HepG2 (cell line): ENCODE measurements around the gene MXD1. TPM values are rescaled to one million over a fixed set of nuclear protein-coding genes. Genes with fewer than 3 reads are reported as not detected.
A peak's percentile ranks its signal among the peaks of the same experiment; 100 is the strongest.

Source experiments
- CENPT ChIP-seq: sonication (generic); formaldehyde crosslinking; IDR thresholded peaks from 2 replicates; pipeline ENCODE4 v1.8.0; 2022; ENCODE audit warnings: low read depth, mild to moderate bottlenecking, moderate library complexity, missing genetic modification reagents
- DNMT1 ChIP-seq: sonication (generic); formaldehyde crosslinking; IDR thresholded peaks from 2 replicates; pipeline ENCODE4 v1.5.1; 2020; ENCODE audit warnings: mild to moderate bottlenecking, missing genetic modification reagents
- FOXO1 ChIP-seq: sonication (generic); formaldehyde crosslinking; IDR thresholded peaks from 2 replicates; pipeline ENCODE4 v1.4.0; 2020; ENCODE audit warnings: missing genetic modification reagents
- HES4 ChIP-seq: sonication (generic); formaldehyde crosslinking; IDR thresholded peaks from 2 replicates; pipeline ENCODE4 v1.9.0; 2021; ENCODE audit warnings: mild to moderate bottlenecking, missing genetic modification reagents, borderline replicate concordance
- HOXA3 ChIP-seq: sonication (generic); formaldehyde crosslinking; IDR thresholded peaks from 2 replicates; pipeline ENCODE4 v1.5.0; 2020; ENCODE audit warnings: missing genetic modification reagents
- MTERF4 ChIP-seq: sonication (generic); formaldehyde crosslinking; IDR thresholded peaks from 2 replicates; pipeline ENCODE4 v1.8.0; 2023; ENCODE audit warnings: mild to moderate bottlenecking, missing genetic modification reagents
- SCMH1 ChIP-seq: sonication (generic); formaldehyde crosslinking; IDR thresholded peaks from 2 replicates; pipeline ENCODE4 v1.9.0; 2021; ENCODE audit warnings: missing genetic modification reagents, mild to moderate bottlenecking, borderline replicate concordance
- TCF7L2 ChIP-seq: IDR thresholded peaks from 2 replicates; pipeline ENCODE4 v1.6.1; 2011; ENCODE audit warnings: mild to moderate bottlenecking, low read depth, low read length, moderate library complexity
- ZFY ChIP-seq: sonication (generic); formaldehyde crosslinking; IDR thresholded peaks from 2 replicates; pipeline ENCODE4 v1.4.0; 2020; ENCODE audit warnings: missing genetic modification reagents
- ZNF687 ChIP-seq: sonication (generic); formaldehyde crosslinking; IDR thresholded peaks from 2 replicates; pipeline ENCODE4 v1.5.1; 2020; ENCODE audit warnings: mild to moderate bottlenecking, missing genetic modification reagents, moderate library complexity
- polyA plus RNA-seq, 8 experiments: library from polyadenylated mRNA; depleted of rRNA in 3 of 8; stranded (reverse) in 7 of 8; unstranded in 1 of 8; fragments of >200 nt; fragmentation: Illumina TruSeq in 4 of 8; extraction: Trizol in 4 of 8; gene quantifications; 2 replicates each; pipeline versions ENCODE4 v1.2.1 to v1.2.3, GENCODE V29; 2011 to 2016; ENCODE audit warnings: low read depth in 4 of 8, missing spikeins in 1 of 8, mixed read lengths in 1 of 8; ENCODE audit not compliant: insufficient read depth in 1 of 8
- total RNA-seq, 5 experiments: library from RNA; depleted of rRNA; stranded (reverse); fragments of >200 nt; fragmentation: Illumina TruSeq; extraction: Trizol; gene quantifications; 2 replicates each; pipeline ENCODE4 v1.2.3, GENCODE V29; 2016; ENCODE audit warnings: low read depth in 1 of 5
- TF ChIP-seq, protein P1 (sequence below): sonication (generic); formaldehyde crosslinking; IDR thresholded peaks from 2 replicates; pipeline ENCODE4 v1.4.0; 2020; ENCODE audit warnings: mild to moderate bottlenecking, missing genetic modification reagents
- TF ChIP-seq, protein P2 (sequence below): sonication (generic); formaldehyde crosslinking; IDR thresholded peaks from 2 replicates; pipeline ENCODE4 v1.4.0; 2020; ENCODE audit warnings: missing genetic modification reagents
- TF ChIP-seq, protein P3 (sequence below): sonication (generic); formaldehyde crosslinking; IDR thresholded peaks from 2 replicates; pipeline ENCODE4 v1.4.0; 2020; ENCODE audit warnings: missing genetic modification reagents
- TF ChIP-seq, protein P4 (sequence below): sonication (generic); formaldehyde crosslinking; IDR thresholded peaks from 2 replicates; pipeline ENCODE4 v1.5.0; 2020; ENCODE audit warnings: missing genetic modification reagents
- TF ChIP-seq, protein P5 (sequence below): IDR thresholded peaks from 2 replicates; pipeline ENCODE4 v1.6.1; 2016; ENCODE audit warnings: missing biosample characterization, missing genetic modification reagents, low read depth

The MXD1 gene
- total and polyA plus RNA-seq, 2 of the 13 experiments (the other 11 are each of a cell fraction or from before 2014, with no cell fraction given): 6.4 to 14.9 TPM

DNA sequence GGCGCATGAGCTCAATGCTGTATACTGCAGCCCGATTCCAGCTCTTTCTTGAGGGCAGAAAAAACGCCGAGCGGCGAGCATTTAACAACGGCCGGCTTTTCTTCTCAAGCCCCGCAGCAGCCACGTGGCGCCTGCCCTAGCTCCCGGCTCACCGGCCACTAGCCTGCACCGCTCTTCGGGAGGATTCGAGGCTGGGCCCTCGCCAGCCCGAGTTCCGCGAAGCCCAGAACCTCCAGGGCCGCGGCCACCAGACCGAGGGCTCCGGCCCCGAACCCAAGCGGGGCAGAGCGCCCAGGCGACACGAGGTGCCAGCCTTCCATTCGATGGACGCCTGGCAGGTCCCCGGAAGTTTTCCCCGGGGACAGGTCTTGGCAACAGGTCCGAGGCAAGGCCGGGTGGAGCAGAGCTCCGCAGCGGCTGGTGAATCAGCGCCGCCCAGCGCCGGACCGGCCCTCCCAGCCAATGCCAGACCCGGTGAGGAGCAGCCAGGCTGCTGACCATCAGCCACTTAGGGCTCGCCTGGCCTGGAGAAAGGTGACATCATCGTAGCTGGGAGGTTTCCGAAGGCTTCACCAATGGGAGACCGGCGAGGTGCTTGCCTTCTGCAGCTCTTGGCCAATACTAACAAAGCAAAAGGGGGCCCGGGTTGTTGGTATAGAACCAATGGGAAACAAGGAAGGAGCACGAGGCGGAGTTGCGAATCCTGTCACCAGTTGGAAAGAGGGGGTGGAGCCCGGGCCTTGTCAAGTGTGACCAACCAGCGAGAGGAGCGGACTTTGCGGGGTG is 552 bp upstream of the MXD1 start (continued):
- TF ChIP-seq MTERF4 (no peak; the same call in 1 of the 2 replicates), TCF7L2 (no peak), SCMH1 (no peak), DNMT1 (CRISPR knock-in tag) (no peak), FOXO1 (CRISPR knock-in tag) (peak; percentile 82; the same call in 1 of the 2 replicates), CENPT (CRISPR knock-in tag) (peak; percentile 93; the same call in 1 of the 2 replicates), ZNF687 (CRISPR knock-in tag) (peak; percentile 99), HOXA3 (CRISPR knock-in tag) (peak; percentile 88), HES4 (CRISPR knock-in tag) (no peak), ZFY (peak; percentile 94)
- TF ChIP-seq, protein P1, sequence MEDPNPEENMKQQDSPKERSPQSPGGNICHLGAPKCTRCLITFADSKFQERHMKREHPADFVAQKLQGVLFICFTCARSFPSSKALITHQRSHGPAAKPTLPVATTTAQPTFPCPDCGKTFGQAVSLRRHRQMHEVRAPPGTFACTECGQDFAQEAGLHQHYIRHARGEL (CRISPR knock-in tag): no peak
- TF ChIP-seq, protein P2, sequence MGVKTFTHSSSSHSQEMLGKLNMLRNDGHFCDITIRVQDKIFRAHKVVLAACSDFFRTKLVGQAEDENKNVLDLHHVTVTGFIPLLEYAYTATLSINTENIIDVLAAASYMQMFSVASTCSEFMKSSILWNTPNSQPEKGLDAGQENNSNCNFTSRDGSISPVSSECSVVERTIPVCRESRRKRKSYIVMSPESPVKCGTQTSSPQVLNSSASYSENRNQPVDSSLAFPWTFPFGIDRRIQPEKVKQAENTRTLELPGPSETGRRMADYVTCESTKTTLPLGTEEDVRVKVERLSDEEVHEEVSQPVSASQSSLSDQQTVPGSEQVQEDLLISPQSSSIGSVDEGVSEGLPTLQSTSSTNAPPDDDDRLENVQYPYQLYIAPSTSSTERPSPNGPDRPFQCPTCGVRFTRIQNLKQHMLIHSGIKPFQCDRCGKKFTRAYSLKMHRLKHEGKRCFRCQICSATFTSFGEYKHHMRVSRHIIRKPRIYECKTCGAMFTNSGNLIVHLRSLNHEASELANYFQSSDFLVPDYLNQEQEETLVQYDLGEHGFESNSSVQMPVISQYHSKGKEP (CRISPR knock-in tag): no peak
- TF ChIP-seq, protein P3, sequence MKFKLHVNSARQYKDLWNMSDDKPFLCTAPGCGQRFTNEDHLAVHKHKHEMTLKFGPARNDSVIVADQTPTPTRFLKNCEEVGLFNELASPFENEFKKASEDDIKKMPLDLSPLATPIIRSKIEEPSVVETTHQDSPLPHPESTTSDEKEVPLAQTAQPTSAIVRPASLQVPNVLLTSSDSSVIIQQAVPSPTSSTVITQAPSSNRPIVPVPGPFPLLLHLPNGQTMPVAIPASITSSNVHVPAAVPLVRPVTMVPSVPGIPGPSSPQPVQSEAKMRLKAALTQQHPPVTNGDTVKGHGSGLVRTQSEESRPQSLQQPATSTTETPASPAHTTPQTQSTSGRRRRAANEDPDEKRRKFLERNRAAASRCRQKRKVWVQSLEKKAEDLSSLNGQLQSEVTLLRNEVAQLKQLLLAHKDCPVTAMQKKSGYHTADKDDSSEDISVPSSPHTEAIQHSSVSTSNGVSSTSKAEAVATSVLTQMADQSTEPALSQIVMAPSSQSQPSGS: peak; percentile 99
- TF ChIP-seq, protein P4, sequence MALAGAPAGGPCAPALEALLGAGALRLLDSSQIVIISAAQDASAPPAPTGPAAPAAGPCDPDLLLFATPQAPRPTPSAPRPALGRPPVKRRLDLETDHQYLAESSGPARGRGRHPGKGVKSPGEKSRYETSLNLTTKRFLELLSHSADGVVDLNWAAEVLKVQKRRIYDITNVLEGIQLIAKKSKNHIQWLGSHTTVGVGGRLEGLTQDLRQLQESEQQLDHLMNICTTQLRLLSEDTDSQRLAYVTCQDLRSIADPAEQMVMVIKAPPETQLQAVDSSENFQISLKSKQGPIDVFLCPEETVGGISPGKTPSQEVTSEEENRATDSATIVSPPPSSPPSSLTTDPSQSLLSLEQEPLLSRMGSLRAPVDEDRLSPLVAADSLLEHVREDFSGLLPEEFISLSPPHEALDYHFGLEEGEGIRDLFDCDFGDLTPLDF (CRISPR knock-in tag): no peak; the same call in 1 of the 2 replicates
- TF ChIP-seq, protein P5, sequence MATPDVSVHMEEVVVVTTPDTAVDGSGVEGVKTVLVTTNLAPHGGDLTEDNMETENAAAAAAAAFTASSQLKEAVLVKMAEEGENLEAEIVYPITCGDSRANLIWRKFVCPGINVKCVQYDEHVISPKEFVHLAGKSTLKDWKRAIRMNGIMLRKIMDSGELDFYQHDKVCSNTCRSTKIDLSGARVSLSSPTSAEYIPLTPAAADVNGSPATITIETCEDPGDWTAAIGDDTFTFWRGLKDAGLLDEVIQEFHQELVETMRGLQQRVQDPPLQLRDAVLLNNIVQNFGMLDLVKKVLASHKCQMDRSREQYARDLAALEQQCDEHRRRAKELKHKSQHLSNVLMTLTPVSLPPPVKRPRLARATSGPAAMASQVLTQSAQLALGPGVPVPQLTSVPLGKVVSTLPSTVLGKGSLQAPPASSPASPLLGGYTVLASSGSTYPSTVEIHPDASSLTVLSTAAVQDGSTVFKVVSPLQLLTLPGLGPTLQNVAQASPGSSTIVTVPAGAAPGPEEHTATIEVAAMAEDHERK: no peak; the same call in 1 of the 2 replicates
